Embryonic facial prominence (tissue), 1 donor: Measurements from ENCODE around the gene OLFML1.

Experiments used
- DNase-seq: peaks from one replicate; pipeline ENCODE4 v3.0.0-alpha.2; 2016; ENCODE audit errors: extremely low spot score

The OLFML1 gene

DNA sequence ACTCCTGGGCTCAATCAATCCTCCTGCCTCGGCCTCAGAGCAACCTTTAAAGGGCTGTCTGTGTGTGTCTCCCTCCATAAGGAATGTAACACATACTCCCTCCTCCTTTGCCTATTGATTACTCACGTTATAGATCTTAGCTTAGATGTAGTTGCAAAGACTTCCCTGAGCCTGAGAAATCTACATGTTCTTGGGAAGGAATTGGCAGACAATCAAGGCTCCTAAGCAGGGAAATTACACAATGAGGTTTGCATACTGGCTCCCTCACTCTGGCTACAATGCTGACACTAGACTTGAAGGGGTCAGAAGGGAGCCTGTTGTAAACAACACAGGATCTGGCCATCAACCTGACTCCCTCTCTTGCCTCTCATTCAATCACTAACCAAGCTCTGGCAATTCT lies 5.2 kb upstream of the OLFML1 start:
- no peak for DNase-seq

DNA sequence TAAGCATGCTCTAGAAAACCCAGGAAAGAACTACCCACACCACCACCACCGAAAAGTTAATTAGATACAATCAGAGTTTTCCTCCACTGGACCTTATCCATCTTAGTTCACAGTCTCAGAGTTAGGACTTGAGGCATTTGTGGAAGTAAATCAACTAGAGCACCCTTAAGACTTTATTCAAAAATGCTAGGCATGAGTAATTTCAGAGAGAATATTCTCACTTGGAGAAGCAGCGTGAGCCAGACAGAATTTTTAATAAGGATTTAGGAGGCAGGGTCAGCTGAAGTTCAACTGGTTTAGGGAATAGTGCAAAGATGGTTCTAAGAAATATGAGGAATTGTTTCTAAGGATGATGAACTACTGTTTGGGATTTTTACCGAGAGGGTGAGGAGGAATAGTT lies 1.2 kb upstream of the OLFML1 start:
- no peak for DNase-seq

DNA sequence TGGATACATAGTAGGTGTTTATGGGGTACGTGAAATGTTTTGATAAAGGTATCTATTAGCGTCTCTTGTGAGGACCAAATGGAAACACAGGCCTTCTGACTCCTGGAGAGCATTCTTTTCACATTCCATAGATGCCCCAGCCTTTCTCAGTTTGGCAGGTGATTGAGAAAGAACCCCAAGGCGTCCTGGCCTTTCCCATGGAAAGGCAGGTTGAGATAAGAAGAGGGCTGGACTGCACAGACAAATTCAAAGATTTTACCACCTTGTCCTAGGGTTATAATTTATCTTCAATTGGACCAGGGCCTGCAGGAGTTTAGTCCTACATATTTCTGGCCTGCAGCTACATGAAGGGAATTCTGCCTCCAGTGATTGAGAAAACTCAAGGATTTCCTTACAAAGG lies 661 bp upstream of the OLFML1 start:
- no peak for DNase-seq

DNA sequence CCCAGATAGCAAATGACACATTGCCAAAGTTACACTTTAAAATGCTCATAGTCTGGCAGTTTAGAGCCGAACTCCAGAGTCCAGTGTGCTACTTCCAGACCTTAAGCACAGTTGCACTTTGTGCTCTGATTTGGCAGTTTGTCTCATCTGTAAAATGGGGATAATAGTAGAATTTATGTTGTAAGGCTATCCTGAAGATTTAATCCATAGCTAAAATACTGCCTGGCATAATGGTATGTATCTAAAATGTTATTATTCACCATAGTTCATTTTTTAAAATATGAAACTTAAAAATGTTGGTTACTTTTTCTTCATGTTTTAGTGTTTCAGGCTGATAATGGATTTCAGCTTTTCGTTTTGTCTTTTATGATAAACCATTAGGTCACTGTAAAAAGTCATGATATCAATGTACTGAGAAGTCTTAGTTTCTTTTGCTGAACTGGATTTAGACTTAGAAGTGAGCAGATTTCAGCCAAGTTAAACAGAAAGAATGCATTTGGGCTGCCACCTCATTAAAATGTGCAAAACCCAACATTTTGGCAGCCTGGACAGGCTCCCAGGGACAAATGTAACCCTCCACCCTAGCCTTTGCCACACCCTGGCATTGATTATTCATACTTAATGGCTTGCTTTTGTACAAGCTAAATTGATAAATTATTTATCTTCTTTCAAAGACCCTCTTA lies 933 bp downstream of the OLFML1 start:
- DNase-seq = no peak

DNA sequence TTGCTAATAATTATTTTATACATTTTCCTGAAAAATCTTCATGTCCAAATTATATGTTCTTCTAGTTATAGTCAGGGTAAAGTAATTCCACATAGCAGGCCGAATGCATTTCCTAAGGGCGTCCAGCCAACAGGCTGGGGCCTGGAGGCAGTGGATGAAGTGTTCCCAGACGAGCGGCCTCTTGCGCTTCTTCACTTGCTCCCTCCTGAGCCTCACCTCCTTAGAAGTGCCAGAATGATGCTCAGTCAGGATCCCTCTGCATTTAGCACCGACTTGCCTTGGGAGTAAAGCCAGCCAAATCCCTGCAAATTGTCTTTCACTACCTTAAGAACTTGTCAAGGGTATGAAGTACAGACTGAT lies 1.5 kb downstream of the OLFML1 start:
- no peak for DNase-seq

DNA sequence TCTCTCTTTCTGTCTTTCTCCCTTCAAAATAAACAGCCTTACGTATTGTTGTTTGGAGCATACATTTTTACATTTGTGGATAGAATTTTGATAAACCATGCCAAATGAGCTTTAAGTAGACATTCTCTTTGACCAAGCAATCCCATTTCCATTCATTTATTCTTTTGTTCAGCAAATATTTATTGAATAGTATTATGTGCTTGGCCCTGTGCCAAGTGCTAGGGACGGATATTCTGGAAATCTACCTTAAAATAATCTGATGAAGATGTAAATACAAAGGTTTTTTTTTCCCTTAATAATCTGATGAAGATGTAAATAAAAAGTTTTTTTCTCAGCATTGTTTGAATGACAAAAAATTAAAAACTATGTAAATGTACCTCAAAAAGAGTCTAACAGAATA lies 2.1 kb downstream of the OLFML1 start:
- DNase-seq = no peak

DNA sequence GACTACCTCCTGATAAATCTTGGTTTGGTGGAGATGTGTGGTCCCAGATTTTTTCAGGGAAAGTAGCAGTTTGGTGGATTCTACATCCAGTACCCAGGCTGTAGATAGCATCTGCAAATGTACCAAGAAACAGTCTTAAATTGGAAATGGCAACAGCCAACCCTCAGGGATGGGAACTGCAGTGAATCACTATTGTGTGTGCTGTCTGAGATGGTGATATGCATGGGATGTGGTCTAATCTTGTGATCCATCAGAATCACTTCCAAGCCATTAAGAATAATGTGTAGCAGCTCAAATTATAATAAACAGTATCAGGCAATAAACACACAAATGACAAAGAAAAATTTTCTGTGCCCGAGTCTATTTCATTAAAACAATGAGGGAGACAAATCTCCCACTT lies 3.4 kb downstream of the OLFML1 start:
- DNase-seq = no peak

DNA sequence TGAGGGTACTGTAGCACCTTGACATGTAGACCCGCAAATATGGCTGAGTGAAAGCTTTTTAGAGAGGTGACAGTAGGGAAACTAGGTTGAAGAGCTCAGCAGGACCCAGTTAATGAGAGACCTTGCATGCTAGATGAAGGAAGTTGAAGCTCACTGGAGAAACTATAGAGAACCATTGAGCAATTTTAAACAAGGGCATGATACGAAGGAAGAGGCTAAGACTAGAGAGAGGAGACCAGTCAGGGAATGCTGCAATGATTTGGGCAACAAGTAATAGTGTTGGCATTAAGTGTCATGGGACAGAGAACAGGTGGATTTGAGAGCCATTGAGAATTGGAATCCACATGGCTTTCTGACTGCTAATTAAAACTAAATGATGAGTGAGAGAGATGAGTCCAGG lies 4.1 kb downstream of the OLFML1 start:
- no peak for DNase-seq

DNA sequence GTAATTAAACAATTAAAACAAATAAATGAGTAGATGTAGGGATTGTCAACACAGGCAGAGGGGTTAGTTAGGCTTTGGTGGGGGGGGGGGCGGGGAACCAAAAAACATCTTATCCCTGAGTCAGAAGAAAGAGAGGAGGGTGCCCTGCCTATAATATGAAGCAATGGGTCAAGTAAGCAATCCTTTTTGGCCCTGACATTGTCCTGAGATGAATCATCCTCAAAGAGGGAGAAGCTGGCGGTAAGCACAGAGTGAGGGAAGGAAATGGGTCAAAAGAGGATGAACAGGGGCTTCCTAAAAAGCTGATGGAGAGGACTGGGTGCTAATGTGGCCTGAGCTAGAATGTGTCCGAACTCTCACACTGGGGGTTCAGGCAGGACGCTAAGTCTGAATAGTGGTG lies 4.7 kb downstream of the OLFML1 start:
- DNase-seq = no peak

DNA sequence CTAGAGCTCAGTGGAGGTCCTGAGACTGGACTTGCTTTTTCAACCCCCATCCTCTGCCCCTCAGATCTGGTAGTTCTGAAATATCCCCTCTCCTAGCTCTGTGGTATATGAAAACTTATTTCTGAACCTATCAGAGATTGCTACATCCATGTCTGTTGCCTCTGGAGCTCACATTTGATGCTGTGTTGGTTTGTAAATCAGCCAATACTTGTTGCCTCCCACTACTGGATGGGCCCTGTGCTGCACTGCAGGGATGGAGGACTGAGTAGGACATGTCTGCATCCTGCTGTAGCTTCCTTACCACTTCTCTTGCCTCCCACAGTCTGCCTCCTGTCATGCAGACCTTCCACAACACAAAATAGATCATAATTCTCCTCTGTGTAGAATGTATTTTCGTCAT lies 5.2 kb downstream of the OLFML1 start:
- no peak for DNase-seq

DNA sequence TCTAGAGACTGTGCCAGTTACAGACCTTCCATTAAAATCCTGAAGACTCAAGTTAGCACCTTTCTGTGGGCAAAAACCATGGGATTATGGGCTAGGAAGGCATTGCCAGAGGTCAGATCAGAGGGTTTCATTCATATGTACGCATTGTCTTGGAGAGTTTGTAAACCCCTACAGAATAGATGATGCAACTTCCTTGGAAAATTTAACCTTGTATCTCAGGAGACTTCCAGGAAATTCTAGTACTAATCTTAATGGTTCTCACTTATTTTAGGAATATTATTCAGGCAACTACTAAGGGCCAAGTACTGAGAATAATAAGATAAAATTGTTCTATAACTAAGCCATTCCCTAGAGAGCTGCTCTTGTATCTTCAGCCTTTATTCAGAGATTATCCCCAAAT lies 6.9 kb downstream of the OLFML1 start:
- DNase-seq = no peak

DNA sequence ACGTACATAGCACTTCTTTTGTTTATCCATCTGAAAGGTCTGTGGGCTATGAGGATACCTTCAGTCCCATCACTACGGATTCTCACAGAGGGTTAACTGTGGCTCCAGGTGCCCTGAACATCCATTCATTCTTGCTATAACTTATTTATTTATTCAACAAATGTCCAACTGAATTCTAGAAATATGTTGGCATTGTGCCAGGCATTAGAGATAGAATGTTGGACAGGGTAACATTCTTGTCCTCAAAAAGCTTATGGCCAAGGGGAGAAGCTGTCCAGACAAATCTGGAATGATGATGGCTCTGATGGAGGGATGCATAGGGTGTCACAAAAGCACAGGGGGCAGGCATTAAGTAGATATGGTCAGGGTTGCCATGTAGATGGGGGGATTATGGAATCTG lies 8.4 kb downstream of the OLFML1 start:
- no peak for DNase-seq

DNA sequence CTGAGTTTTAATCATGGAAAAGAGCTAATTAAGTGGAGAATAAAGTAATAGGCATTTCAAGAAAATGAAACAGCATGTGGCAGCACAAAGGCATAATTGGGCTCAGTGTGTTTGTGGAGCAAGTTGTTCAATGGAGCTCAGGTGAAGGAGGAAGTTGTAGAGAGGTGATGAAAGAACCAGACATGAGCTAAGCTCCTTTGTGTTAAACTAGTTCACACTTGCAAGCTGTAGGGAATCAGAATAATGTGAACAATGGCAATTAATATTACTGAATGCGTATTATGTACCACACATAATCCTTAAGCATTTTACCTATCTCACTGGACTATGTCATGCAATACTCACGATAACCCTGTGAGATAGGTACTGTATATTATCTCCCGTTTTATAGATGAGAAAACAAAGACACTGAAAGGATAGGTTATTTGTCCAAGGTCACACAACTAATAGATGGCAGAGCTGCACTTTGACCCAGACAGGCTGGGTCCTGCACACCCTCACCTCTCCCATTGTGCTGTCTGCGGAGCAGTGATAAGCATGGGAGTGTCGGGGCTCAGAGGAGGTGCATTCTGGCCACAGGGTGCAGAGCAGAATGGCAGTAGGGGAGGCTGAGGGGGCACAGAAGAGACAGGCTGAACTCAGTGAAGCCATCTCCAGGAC lies 8.9 kb downstream of the OLFML1 start:
- no peak for DNase-seq

DNA sequence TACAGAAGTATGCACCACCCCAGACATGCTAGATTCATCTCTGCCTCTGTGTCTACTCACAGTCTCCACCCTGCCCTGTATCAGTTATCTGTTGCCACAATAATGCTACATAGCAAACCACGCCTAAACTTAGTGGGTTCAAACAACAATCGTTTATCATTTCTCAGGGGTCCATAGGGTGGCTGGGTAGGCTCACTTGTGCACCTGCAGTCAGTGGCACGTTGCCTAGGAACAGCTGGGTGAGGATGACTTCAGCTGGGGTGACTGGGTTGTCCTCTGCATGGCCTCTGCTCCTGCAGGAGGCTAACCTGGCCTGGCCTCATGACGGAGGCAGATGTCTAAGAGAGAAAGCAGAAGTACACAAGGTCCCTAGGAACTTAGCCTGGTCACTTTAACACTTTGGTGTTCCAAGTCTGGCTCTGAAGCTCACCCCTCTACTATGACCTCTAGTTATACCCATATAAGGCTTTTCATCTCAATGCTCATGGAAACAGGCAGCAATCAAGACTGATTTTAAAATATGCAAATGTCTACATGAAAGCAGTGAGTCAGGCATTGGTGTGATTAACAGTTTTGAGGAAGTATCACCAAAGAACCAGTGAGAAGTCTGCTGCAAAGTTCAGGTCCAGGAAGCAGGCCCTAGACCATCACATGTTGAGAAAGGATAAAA lies 10.7 kb downstream of the OLFML1 start:
- no peak for DNase-seq

DNA sequence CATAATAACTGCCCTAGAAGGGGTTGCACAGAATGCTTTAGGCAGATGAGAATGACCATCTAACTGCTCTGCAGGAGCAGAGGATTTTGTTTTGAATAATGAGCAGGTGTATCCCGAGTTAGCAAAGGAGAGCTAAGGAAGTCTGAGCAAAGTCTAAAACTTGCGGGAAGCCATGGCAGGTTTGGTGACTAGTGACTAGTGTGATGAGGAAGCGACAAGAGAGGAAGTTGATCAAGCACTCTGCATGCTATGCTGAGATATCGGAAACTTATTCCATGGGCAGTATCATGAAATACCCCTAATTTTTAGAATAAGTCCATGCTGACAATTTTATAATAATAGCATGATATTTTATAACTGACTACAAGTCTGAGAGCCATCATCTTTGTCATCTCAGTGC lies 12.9 kb downstream of the OLFML1 start:
- DNase-seq = no peak

DNA sequence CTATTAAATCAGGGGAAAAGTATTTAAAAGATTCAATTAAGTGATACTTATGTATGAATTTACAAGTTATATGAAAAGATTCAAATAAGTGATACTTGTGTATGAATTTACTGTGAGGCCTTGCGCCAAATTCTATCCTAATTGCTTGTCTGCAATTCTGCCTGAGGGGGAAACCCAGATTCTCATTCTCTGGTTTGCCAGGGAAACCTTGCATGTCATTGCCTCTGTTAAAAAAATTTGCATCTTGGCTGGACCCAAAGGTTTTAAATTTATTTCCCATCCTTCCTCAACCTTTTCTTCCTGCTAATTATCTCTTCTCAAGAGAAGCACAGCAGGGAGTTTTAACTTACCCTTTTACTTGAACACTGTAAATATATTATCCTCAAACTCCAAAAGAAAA lies 13.8 kb downstream of the OLFML1 start:
- DNase-seq = no peak

DNA sequence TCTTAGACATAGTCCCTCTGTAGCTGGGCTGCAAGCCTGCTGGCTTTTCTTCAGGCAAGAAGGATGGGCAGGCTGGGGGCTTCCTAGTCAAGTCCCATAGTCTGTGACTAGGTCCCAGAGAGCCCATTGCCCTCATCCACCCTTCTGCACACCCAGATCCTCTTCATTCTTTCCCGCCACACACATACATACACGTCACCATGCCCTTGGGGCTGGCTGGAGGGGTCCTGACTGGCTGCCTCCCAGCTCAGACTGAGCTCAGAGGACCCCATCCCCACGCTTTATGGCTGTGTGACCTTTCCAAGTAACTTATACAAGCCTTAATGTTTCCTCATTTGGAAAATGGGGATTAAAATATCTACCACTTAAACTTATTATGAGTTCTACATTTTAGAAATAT lies 14.9 kb downstream of the OLFML1 start:
- no peak for DNase-seq

DNA sequence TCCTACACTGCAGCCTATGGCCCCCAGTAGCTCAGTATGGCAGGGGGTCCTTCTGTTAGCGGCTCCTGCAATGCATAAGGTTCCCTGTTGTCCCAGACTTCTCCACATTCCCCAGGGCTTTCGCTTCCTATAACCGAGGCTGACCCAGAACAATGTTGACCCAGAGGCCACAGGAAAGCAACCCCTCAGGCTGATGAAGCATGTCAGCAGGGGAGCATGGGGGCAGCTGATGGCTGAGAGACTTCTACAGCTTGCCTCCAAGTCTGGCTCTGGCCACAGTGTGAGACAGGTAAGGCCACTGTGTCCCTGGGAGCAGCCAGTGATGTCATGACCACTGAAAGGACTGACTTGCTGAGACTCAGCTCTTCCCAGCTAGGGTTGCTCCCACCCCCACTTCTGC lies 15.9 kb downstream of the OLFML1 start:
- DNase-seq = no peak

DNA sequence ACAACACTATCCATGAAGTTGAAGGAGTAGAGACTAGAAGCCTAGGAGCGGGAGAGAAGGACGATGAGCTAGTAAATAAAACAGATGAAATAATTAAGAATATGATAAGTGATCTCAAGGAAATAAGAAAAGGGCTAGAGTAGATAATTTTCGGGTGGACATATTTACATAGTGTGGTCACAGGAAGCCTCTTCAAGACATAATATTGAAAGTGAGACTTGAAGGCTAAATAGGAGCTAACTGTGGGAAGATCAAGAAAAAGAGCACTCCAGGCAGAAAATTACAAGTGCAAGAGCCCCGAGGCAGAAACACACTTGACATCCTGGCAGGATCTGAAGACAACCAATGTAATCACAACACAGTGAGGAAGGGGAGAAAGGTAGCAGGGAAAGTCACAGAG lies 16.6 kb downstream of the OLFML1 start:
- DNase-seq = no peak

DNA sequence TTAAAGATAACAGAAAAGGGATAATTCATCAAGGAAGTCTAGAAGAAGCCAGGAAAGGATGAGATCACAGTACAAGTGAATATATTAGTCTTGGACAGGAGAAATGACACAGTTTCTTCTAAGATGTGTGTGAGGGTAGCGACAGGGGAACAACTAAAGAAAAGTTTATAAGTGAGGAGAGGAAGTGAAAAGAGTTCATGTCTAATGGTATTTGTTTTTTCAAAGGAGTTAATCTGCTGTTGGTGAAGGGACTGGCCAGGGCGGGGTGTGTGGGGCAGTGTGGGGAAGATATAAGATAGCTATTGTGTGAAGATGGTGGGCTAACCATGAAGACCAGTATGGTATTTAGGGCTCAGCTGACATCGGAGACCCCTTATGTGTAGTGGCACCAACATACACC lies 20.9 kb downstream of the OLFML1 start:
- DNase-seq = no peak

DNA sequence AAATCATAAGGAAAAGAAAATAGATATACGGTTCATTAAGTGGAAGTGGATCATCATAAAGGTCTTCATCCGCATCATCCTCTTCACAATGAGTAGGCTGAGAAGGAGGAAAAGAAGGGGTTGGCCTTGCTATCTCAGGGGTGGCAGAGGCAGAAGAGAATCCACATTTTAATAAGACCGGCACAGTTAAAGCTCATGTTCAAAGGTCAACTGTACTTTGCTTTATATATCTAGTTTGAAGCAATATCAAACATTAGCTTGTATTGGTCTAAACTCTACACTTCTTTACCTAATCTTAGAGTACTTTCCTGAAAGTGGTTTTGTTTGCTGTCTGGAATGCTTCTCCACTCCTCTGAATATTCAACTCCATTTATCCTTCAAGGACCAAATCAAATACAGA lies 22.8 kb downstream of the OLFML1 start:
- DNase-seq = no peak

DNA sequence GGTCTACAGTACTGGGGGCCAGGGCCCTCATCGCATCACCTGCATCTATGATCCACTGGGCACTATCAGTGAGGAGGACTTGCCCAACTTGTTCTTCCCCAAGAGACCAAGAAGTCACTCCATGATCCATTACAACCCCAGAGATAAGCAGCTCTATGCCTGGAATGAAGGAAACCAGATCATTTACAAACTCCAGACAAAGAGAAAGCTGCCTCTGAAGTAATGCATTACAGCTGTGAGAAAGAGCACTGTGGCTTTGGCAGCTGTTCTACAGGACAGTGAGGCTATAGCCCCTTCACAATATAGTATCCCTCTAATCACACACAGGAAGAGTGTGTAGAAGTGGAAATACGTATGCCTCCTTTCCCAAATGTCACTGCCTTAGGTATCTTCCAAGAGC lies 24.7 kb downstream of the OLFML1 start:
- DNase-seq = no peak

DNA sequence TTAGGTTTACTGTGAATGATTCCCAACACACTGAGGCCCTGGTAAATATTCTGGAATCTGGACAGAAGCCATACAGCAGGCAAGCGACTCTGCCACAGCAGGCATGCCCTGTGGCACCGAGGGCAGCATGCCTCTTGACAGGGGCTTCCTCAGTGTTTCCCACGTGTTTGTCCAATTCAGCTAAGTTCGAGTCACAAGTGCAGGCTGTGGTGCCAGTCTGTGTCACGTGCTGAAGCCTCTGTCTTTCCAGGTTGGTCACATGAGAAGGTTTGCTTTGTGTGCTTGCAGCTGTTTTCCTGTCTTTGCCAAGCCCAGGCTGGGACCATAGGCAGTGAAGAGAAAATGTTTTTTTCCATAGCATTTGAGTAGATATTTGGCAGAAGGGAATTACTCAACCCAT lies 26.1 kb downstream of the OLFML1 start:
- no peak for DNase-seq
